Gastrocnemius medialis (tissue), 4 donors: ENCODE measurements around the gene ADGRB3.

Experiments
- CTCF ChIP-seq, 5 experiments: fragments of 450-650 bp in 3 of 5; fragments of 200-600 bp in 2 of 5; sonication (generic) in 2 of 5; IDR thresholded peaks in 4 of 5; conservative IDR thresholded peaks in 1 of 5; 1 replicate in 4 of 5; 2 replicates in 1 of 5; pipeline ENCODE4 v1.5.1; 2016 to 2019; ENCODE audit warnings: antibody characterized with exemption in 5 of 5, mild to moderate bottlenecking in 3 of 5, moderate library complexity in 3 of 5
- POLR2A ChIP-seq, 2 donors: fragments of 450-650 bp; IDR thresholded peaks; one replicate each; pipeline ENCODE4 v1.6.1; 2017; ENCODE audit warnings: antibody characterized with exemption in 2 of 2, mild to moderate bottlenecking in 2 of 2, moderate library complexity in 2 of 2

- TF ChIP-seq POLR2A (IDR thresholded peaks at IDR 0.05) (no peak), CTCF (IDR thresholded peaks at IDR 0.05 in 4 of 5, conservative IDR thresholded peaks at IDR 0.05 in 1 of 5) (no peak)
Measured at GRCh38 chr6:69276204-69276603, 641.1 kb downstream of the ADGRB3 start.
